Psoas muscle (tissue), 8 donors: ENCODE data around the gene FTCD. TPM values are rescaled to one million over a fixed set of nuclear protein-coding genes. Genes with fewer than 3 reads are reported as not detected.

Experiments used
- ATAC-seq, 4 donors: fragments of 200-7000 bp; cut with Tn5 transposase; one replicate each; pipeline ENCODE4 v1.9.1; 2020; ENCODE audit warnings: moderate library complexity in 3 of 4, mild to moderate bottlenecking in 2 of 4
- DNase-seq, 2 donors: peaks; one replicate each; pipeline ENCODE4 v3.0.0-alpha.2; 2020
- H3K27ac ChIP-seq: fragments of 200-600 bp; one replicate; pipeline ENCODE4 v1.8.0; 2022
- H3K27me3 ChIP-seq, 3 donors: fragments of 200-600 bp in 1 of 3; one replicate each; pipeline versions ENCODE4 v1.6.1 to v1.8.0; 2013 to 2022; ENCODE audit warnings: low read length in 2 of 3, mild to moderate bottlenecking in 2 of 3, moderate library complexity in 1 of 3; ENCODE audit not compliant: insufficient read depth in 3 of 3
- H3K36me3 ChIP-seq, 2 donors: fragments of 200-600 bp in 1 of 2; one replicate each; pipeline versions ENCODE4 v1.6.1 to v1.8.0; 2013 to 2022; ENCODE audit warnings: low read depth in 1 of 2, mild to moderate bottlenecking in 1 of 2, moderate library complexity in 1 of 2; ENCODE audit not compliant: insufficient read depth in 1 of 2
- H3K4me1 ChIP-seq: fragments of 200-600 bp; one replicate; pipeline ENCODE4 v1.8.0; 2022
- H3K4me3 ChIP-seq: fragments of 200-600 bp; one replicate; pipeline ENCODE4 v1.8.0; 2022; ENCODE audit warnings: mild to moderate bottlenecking
- H3K9me3 ChIP-seq: fragments of 200-600 bp; one replicate; pipeline ENCODE4 v1.8.0; 2022
- CTCF ChIP-seq: fragments of 200-600 bp; IDR thresholded peaks from one replicate; pipeline ENCODE4 v1.8.0; 2022; ENCODE audit warnings: antibody characterized with exemption
- WGBS, 3 donors: extraction: QIAGEN DNeasy Blood & Tissue Kit; methylation state at CpG; one replicate each; pipeline versions ENCODE4 v1.1.6 to v1.1.7; 2013; 5-methylcytosine and 5-hydroxymethylcytosine counted together
- intact Hi-C, 2 donors: fragments of 100-400 bp; cut with DNase I; formaldehyde crosslinking; loops; one replicate each; pipeline versions ENCODE4 v1.11.0 to v1.14.2; 2022
- polyA plus RNA-seq, 3 donors: library from polyadenylated mRNA; stranded (reverse); fragments of 200-250 nt; gene quantifications; one replicate each; pipeline ENCODE4 v1.2.3, GENCODE V29; 2013
- total RNA-seq, 4 donors: library from RNA; stranded (reverse); fragmentation: NEBNext Ultra II Directional in 2 of 4; extraction: Animal tissue kit (Norgen Biotek cat#: 25700) in 2 of 4; gene quantifications; one replicate each; pipeline versions ENCODE4 v1.2.1 to v1.2.4, GENCODE V29; 2021 to 2023
- donor health status: healthy with polysubstance abuse.
- donor health status: DM: no; HTN: no; CAD: no; lungs with moderate emphysema.
- donor health status: Bipolar disorder and iron deficiency.
- donor health status: healthy.
- donor health status: DM: yes; HTN: yes; CAD: no.
- donor health status: DM: no; HTN: no; CAD: no.
- donor health status: DM: no; HTN: no; CAD: no.
- donor health status: DM: yes; HTN: yes; CAD: no.

FTCD gene
- total and polyA plus RNA-seq, 7 donors = 0.03 to 2.0 (median 0.13) TPM; not detected in 3

GRCh38 chr21:46116776-46117585, 38.4 kb downstream of the FTCD start:
- ATAC-seq = no peak
- Histone ChIP-seq H3K9me3 (no peaks in the 10 kb centered on the region), H3K27ac (no peak overlapping the region), H3K4me1 (no peaks in the 10 kb centered on the region), H3K4me3 (no peak overlapping the region), H3K27me3 (peaks cover 0 to 9% (median 0%) of the 10 kb centered on the region in 3 donors), H3K36me3 (peaks cover 0 to 69% of the 10 kb centered on the region in 2 donors)
- no peak for TF ChIP-seq CTCF
- intact Hi-C loops = no loop called here
- WGBS, 3 donors = 78 to 81% (median 81%) methylated on average over 22 to 24 of the region's 24 CpGs
- peak in 1 of 2 donors; percentile 48 for DNase-seq

DNA sequence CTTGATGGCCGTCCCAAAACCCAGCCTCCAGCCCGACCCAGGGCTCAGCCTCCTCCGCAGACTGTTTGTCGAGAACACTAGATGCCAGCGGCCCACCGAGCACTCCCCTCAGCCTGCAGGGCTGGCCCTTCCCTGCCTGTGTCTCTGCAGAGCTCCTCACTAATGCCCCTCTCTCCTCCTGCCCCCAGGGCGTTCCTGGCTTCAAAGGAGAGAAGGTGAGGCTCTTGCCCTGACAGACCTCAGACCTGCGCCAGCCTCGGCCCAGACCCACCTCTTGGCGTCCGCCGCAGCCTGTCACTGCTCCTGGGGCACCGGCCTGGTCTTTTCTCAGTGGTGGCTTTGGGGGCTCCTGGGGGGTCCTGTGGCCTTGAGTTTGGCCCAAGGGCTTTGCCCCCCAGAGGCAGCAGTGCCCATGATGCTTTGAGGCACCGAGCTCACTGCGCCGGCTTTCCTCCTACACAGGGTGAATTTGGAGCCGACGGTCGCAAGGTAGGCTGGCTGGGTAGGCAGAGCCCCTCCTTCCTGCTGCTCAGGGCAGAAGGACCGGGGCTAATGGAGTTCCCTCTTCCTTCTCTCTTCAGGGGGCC, 39.1 kb downstream of the FTCD start:
- no peaks in the 10 kb centered on the region for H3K9me3 ChIP-seq
- peaks cover 0 to 4% (median 0%) of the 10 kb centered on the region in 3 donors for H3K27me3 ChIP-seq
- TF ChIP-seq CTCF = no peak
- intact Hi-C loops = no loop called here
- 86 to 92% (median 92%) methylated on average over 20 of the region's 20 CpGs for WGBS, 3 donors
- H3K27ac ChIP-seq = no peak overlapping the region
- peak in 1 of 2 donors; percentile 36 for DNase-seq
- no peak for ATAC-seq
- H3K36me3 ChIP-seq = peaks cover 0 to 64% of the 10 kb centered on the region in 2 donors
- no peaks in the 10 kb centered on the region for H3K4me1 ChIP-seq
- H3K4me3 ChIP-seq = no peak overlapping the region

GRCh38 chr21:46115441-46116188, 39.8 kb downstream of the FTCD start:
- ATAC-seq = no peak
- H3K9me3 ChIP-seq = no peaks in the 10 kb centered on the region
- H3K36me3 ChIP-seq = peaks cover 0 to 58% of the 10 kb centered on the region in 2 donors
- 89 to 92% (median 91%) methylated on average over 17 of the region's 17 CpGs for WGBS, 3 donors
- H3K4me3 ChIP-seq = no peak overlapping the region
- H3K4me1 ChIP-seq = no peaks in the 10 kb centered on the region
- H3K27me3 ChIP-seq = peaks cover 0 to 6% (median under 1%) of the 10 kb centered on the region in 3 donors
- intact Hi-C loops = no loop called here
- DNase-seq = peak in 1 of 2 donors; percentile 39
- TF ChIP-seq CTCF = no peak
- H3K27ac ChIP-seq = no peak overlapping the region

GRCh38 chr21:46114963-46115362, 40.4 kb downstream of the FTCD start:
- H3K9me3 ChIP-seq = no peaks in the 10 kb centered on the region
- intact Hi-C loops = no loop called here
- TF ChIP-seq CTCF = no peak
- WGBS, 3 donors = 91 to 97% (median 97%) methylated on average over 4 of the region's 4 CpGs
- H3K4me3 ChIP-seq = no peak overlapping the region
- H3K4me1 ChIP-seq = no peaks in the 10 kb centered on the region
- peaks cover 0 to 9% (median 2%) of the 10 kb centered on the region in 3 donors for H3K27me3 ChIP-seq
- H3K27ac ChIP-seq = no peak overlapping the region
- DNase-seq (peak; percentile 13 to 42), ATAC-seq (no peak)
- H3K36me3 ChIP-seq = peaks cover 0 to 58% of the 10 kb centered on the region in 2 donors
